Muscle of leg (tissue), 11 donors: ENCODE measurements around the gene CCDC180. TPM values are rescaled to one million over a fixed set of nuclear protein-coding genes. Genes with fewer than 3 reads are reported as not detected.

Experiments used
- DNase-seq: peaks from one replicate; pipeline ENCODE4 v3.0.0; 2013
- H3K27ac ChIP-seq: one replicate; pipeline ENCODE4 v1.5.1; 2013; ENCODE audit warnings: mild to moderate bottlenecking, low read length, control low read depth
- H3K27me3 ChIP-seq: one replicate; pipeline ENCODE4 v1.6.1; 2013; ENCODE audit warnings: low read length; ENCODE audit not compliant: control insufficient read depth, insufficient read depth
- H3K36me3 ChIP-seq: one replicate; pipeline ENCODE4 v1.6.1; 2013; ENCODE audit warnings: low read length; ENCODE audit not compliant: control insufficient read depth, insufficient read depth
- H3K4me1 ChIP-seq: one replicate; pipeline ENCODE4 v1.6.1; 2013; ENCODE audit warnings: low read length; ENCODE audit not compliant: control insufficient read depth, insufficient read depth
- H3K4me3 ChIP-seq: one replicate; pipeline ENCODE4 v1.5.1; 2013; ENCODE audit warnings: low read length, control low read depth
- H3K9me3 ChIP-seq: replicated peaks from 2 replicates; pipeline ENCODE4 v1.6.1; 2013; ENCODE audit warnings: low read depth, low read length; ENCODE audit not compliant: control insufficient read depth
- WGBS: methylation state at CpG from one replicate; pipeline ENCODE4 v1.1.5; 2013; ENCODE audit warnings: missing lambda C conversion rate; ENCODE audit not compliant: insufficient coverage; 5-methylcytosine and 5-hydroxymethylcytosine counted together
- polyA plus RNA-seq, 8 donors: library from polyadenylated mRNA; unstranded; fragments of 120-200 nt; gene quantifications; one replicate each; pipeline versions ENCODE4 v1.2.1 to v1.2.3, GENCODE V29; 2013; ENCODE audit warnings: inconsistent platforms in 1 of 8, low replicate concordance in 1 of 8; ENCODE audit not compliant: insufficient read length in 8 of 8, insufficient read depth in 1 of 8
- total RNA-seq: library from RNA; stranded (reverse); fragments of 120-200 nt; gene quantifications from one replicate; pipeline ENCODE4 v1.2.4, GENCODE V29; 2013

CCDC180 gene
- total and polyA plus RNA-seq, 9 donors: 4.5 to 16.0 (median 8.1) TPM

DNA sequence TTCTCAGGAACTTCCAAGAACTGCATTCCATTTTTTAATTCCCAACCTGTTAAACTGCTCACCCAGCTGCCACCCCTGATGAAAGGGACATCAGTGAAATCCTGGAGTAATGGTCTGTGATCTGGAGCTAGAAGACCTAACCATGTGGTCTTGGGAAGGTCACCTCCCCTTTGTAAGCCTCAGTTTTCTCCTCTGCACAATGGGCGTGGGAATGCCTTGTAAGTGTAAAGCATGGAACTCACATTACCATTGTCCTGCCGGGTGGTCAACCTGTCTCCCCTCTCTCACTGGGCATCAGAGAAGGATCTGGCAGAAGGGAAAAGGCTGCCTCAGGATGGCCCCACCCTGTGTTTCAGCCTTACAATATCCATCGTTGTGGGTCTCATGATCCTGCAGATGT is 15.3 kb upstream of the CCDC180 start:
- no peak for DNase-seq
- Histone ChIP-seq H3K4me1 (peaks cover 37% of the 10 kb centered on the region), H3K36me3 (peaks cover 44% of the 10 kb centered on the region), H3K27ac (no peak overlapping the region), H3K27me3 (no peaks in the 10 kb centered on the region), H3K9me3 (no peaks in the 10 kb centered on the region), H3K4me3 (no peak overlapping the region)
- 73% methylated on average over 2 of the region's 3 CpGs for WGBS

DNA sequence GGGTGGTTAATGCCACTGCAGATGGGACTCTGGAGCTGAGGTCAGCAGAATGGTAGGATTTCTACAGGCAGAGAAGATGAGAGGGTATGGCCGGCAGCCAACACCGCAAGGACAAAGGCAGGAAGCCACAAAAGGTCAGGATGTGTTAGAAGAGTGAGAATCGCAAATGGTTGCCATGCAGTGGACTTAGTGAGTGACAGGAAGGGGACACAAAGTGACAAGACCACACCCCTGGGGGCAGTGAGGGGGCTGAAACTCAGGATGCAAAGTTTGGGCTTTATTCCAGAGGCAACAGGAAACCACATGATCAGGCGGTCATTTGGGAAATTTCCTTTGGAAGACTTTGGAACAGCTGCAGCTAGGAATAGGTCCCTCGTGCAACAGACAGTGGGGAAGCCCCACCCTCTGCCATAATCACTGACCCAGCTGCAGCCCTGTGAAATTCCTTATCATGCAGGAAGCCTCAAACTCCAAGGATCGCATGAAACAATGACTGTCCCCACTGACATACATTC is 14.2 kb upstream of the CCDC180 start:
- Histone ChIP-seq H3K27me3 (no peaks in the 10 kb centered on the region), H3K4me1 (peaks cover 37% of the 10 kb centered on the region), H3K9me3 (peaks cover 8% of the 10 kb centered on the region), H3K36me3 (peaks cover 39% of the 10 kb centered on the region), H3K4me3 (no peak overlapping the region), H3K27ac (peak overlapping the region; percentile 86)
- peak; percentile 95 for DNase-seq
- WGBS: 5% methylated on average over 5 of the region's 6 CpGs

DNA sequence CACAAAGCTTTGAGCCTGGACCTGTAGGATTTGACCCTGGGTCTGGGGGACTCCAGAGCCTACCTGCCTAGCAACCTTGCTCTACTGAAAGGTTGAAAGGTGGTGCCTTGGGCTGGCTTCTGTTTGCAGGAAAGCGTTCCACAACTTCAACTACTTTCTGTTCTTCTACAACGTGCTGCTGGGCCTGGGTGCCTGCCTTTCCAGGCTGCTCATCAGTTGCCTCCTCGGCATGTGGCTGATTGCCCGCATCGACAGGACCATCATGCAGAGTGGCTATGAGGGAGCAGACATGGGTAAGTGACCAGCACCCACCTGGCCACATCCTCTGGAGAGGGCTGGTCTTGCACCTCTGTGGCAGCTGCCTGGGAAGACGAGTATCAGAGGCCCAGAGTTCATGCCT is 13.6 kb upstream of the CCDC180 start:
- Histone ChIP-seq H3K27ac (peak overlapping the region; percentile 86), H3K36me3 (peaks cover 33% of the 10 kb centered on the region), H3K4me3 (no peak overlapping the region), H3K4me1 (peaks cover 37% of the 10 kb centered on the region), H3K27me3 (no peaks in the 10 kb centered on the region), H3K9me3 (peaks cover 8% of the 10 kb centered on the region)
- peak; percentile 21 for DNase-seq
- 67% methylated on average over 5 of the region's 6 CpGs for WGBS

DNA sequence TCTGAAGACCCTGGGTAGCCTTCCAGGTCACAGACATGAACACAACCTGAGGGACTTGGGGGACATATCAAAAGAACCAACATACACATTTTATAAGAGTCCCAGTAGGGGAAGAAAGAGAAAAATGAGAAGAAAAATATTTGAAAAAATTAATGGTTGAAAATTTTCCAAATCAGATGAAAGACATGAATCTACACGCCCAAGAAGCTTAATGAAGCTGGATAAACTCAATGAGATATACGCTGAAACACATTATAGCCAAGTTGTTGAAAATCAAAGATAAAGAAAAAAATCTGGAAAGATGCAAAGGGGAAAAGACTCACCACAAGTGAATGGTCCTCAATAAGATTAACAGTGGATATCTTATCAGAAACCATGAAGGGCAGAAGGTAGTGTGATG is 9.6 kb upstream of the CCDC180 start:
- Histone ChIP-seq H3K9me3 (peaks cover 11% of the 10 kb centered on the region), H3K27ac (no peak overlapping the region), H3K4me3 (no peak overlapping the region), H3K27me3 (no peaks in the 10 kb centered on the region), H3K36me3 (peaks cover 5% of the 10 kb centered on the region), H3K4me1 (peaks cover 25% of the 10 kb centered on the region)
- WGBS: 100% methylated on average over 1 of the region's 2 CpGs
- no peak for DNase-seq

DNA sequence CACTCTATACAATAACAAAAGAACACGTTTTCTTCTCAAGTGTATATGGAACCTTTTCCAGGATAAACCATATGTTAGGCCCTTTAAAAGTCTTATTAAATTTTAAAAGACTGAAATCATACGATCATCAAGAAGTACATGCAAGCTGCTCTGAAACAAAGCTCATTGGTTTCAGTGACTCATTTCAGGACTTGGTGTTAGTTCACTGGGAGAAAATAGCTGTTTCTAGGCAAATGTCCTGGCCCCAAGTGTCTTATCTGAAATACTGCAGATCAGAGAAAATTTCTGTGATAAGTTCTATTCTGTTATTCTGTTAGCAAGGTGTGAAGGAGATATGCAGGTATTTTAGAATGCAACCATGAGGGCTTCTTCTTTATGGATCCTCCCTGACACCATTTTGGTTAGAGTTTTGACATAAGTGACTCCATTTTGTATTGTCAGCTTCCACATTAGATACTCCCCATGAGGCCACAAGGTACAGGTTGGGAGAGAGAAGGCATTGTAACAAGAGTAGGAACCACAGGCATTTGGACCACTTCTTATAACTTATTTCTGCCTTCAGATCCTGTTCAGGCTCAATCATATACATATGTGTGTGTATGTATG is 7.5 kb upstream of the CCDC180 start:
- Histone ChIP-seq H3K4me3 (no peak overlapping the region), H3K4me1 (peaks cover 8% of the 10 kb centered on the region), H3K27ac (no peak overlapping the region), H3K36me3 (peaks cover 3% of the 10 kb centered on the region), H3K27me3 (no peaks in the 10 kb centered on the region), H3K9me3 (peaks cover 13% of the 10 kb centered on the region)
- whole genome bisulfite sequencing: 90% methylated on average over 1 of the region's 2 CpGs
- DNase-seq: no peak

DNA sequence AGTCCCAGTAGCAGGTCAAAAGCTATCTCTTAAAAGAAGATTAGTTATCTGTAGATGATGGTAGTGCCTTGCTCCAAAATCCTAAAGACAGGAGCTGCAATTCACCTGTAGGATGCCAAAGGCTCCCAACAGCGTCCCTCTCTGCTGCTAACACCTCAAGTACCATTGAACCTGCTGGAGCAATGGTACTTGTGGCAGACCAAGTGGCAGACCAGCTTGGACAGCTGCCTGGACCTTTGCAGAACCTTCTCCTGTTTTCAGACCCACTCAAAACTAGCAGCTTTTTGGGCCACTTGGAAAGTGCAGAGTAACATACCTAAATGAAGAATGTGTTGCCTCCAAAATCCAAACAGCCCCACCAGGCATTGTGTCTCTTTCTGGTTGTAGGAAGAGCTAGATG is 6.9 kb upstream of the CCDC180 start:
- no peak overlapping the region for H3K27ac ChIP-seq
- no peak for DNase-seq
- no peak overlapping the region for H3K4me3 ChIP-seq
- peaks cover under 1% of the 10 kb centered on the region for H3K4me1 ChIP-seq
- no peaks in the 10 kb centered on the region for H3K36me3 ChIP-seq
- WGBS: 83% methylated on average over 1 of the region's 1 CpG
- H3K27me3 ChIP-seq: no peaks in the 10 kb centered on the region
- peaks cover 13% of the 10 kb centered on the region for H3K9me3 ChIP-seq

DNA sequence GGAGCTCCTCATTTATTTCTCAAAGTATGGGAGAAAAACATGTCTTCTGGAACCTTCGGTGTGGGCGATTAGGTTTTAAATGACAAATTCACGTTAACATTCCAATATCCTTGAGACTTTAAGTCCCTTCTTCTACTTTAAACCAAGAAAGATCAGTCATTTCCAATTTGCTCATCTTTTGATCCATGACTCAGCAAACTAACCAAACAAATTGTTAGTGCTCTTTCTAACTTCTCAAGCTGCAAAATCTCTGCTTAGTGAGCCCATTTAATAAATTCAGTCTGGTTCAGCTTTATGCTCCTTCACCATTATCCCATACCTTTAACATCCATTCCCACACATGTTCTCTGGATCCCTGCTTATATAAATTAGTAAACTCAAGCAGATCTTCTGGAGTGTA is 5.5 kb upstream of the CCDC180 start:
- WGBS: 100% methylated on average over 3 of the region's 3 CpGs
- Histone ChIP-seq H3K4me3 (no peak overlapping the region), H3K4me1 (peaks cover 6% of the 10 kb centered on the region), H3K36me3 (no peaks in the 10 kb centered on the region), H3K9me3 (peaks cover 13% of the 10 kb centered on the region), H3K27ac (no peak overlapping the region), H3K27me3 (no peaks in the 10 kb centered on the region)
- no peak for DNase-seq

DNA sequence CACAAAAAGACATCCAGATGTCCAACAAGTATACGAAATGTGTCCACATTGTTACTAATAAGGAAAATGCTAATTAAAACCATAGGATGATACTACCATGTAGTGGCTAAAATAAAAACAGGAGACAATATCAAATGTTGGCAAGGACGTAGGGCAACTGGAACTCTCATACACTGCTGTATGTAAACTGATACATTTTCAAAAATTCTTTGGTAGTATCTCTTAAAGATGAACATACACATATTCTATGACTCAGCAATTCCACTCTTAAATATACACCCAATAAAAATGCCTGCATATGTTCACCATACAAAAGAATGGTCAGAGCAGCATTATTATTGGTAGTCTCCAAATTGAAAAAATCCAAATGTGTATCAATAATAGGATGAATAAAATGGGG is 2.9 kb upstream of the CCDC180 start:
- Histone ChIP-seq H3K4me1 (peaks cover 16% of the 10 kb centered on the region), H3K9me3 (peaks cover 4% of the 10 kb centered on the region), H3K27ac (no peak overlapping the region), H3K27me3 (peaks cover 4% of the 10 kb centered on the region), H3K4me3 (no peak overlapping the region), H3K36me3 (peaks cover 4% of the 10 kb centered on the region)
- DNase-seq: no peak
- WGBS: no CpG with 5 or more reads among the region's 2 CpGs

DNA sequence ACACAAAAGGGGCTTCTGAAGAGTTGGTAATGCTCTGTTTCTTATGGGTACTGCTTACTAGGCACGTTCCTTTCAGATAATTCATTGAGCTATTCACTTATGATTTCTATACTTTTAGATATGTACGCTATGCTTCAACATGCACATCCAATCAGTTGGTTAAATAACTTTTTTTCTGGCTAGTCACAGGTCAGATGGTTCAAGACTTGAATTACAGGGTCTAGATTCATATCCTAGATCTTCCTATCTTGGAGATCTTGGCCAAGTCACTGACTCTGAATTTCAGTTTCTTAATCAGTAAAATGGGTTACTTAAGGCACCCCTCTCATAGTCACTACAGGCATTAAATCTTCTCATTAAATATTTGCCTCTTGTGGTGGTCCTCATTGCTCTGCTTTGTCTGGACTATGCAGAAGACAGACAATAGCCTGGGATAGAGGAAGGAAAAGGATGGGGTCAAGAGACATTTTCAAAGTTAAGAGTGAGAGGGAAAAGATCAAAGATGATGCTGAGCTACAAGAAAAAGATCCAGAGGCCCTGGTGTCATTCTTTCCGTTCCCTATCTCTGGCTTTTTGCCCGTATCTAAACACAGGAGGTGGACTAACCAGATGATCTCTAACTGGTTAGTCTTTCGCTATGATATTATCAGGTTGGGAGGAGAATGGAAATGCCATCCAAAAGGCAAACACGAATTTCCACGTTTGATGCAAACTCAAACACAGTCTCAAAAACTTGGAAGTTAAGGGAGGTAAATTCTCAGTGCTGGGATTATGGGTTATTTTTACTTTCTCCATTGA is 1.8 kb upstream of the CCDC180 start:
- peaks cover 4% of the 10 kb centered on the region for H3K27me3 ChIP-seq
- H3K36me3 ChIP-seq: peaks cover 12% of the 10 kb centered on the region
- DNase-seq: no peak
- no peak overlapping the region for H3K4me3 ChIP-seq
- 55% methylated on average over 2 of the region's 7 CpGs for WGBS
- peaks cover 16% of the 10 kb centered on the region for H3K4me1 ChIP-seq
- H3K27ac ChIP-seq: no peak overlapping the region
- peaks cover 4% of the 10 kb centered on the region for H3K9me3 ChIP-seq

DNA sequence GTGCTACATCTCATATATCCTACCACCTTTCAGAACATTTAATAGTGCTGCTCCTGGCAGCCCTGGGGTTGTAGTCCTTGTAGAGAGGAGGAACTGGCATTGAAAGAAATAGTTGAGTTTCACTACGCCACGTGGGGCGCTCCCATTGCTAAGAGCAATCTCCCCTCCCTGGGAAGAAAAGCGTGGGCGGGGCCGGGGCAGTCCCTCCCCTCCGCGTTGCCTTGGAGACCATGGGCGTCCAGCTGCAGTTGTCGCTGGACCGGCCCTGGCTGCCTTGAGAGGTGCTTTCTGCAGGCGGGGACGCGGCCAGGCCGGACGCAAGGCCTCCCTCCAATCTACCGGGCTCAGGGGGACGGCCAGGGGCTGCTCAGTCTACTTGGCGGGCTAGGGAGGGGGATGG is 368 bp upstream of the CCDC180 start:
- H3K27ac ChIP-seq: peak overlapping the region; percentile 82
- H3K36me3 ChIP-seq: peaks cover 26% of the 10 kb centered on the region
- peaks cover 4% of the 10 kb centered on the region for H3K27me3 ChIP-seq
- H3K4me1 ChIP-seq: peaks cover 16% of the 10 kb centered on the region
- H3K4me3 ChIP-seq: peak overlapping the region; percentile 24
- WGBS: 4% methylated on average over 8 of the region's 19 CpGs
- DNase-seq: peak; percentile 96
- H3K9me3 ChIP-seq: peaks cover 2% of the 10 kb centered on the region
